Testis (tissue), 2 donors: ENCODE measurements around the gene MYRFL.

Source experiments
- POLR2A ChIP-seq: fragments of 450-650 bp; IDR thresholded peaks from one replicate; pipeline ENCODE4 v1.6.1; 2017; ENCODE audit warnings: antibody characterized with exemption, mild to moderate bottlenecking, moderate library complexity
- TF ChIP-seq, protein P1 (sequence below), 3 experiments: fragments of 450-650 bp in 2 of 3; fragments of 200-600 bp in 1 of 3; sonication (generic) in 1 of 3; IDR thresholded peaks; one replicate each; pipeline ENCODE4 v1.5.1; 2016 to 2019; ENCODE audit warnings: antibody characterized with exemption in 3 of 3, mild to moderate bottlenecking in 2 of 3, moderate library complexity in 1 of 3

DNA sequence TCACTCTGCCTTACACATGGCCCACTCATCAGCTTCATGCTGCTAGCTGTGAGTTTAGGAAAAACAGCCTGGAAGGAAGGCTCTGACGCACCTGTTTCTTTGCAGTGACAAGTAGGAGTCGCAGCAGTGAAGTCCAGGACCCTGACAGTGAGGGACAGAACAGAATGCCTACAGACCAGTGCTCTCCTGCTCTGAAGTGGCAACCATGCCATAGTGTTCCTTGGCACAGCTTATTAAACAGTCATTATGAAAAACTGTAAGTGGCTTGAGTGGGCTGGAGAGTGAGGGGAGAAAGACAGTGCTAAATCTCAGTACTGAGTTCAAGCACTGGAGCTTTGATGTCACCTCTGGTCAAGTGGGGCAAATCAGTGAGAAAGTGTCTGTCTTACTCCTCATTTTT lies 61.7 kb downstream of the MYRFL start:
- TF ChIP-seq, protein P1, sequence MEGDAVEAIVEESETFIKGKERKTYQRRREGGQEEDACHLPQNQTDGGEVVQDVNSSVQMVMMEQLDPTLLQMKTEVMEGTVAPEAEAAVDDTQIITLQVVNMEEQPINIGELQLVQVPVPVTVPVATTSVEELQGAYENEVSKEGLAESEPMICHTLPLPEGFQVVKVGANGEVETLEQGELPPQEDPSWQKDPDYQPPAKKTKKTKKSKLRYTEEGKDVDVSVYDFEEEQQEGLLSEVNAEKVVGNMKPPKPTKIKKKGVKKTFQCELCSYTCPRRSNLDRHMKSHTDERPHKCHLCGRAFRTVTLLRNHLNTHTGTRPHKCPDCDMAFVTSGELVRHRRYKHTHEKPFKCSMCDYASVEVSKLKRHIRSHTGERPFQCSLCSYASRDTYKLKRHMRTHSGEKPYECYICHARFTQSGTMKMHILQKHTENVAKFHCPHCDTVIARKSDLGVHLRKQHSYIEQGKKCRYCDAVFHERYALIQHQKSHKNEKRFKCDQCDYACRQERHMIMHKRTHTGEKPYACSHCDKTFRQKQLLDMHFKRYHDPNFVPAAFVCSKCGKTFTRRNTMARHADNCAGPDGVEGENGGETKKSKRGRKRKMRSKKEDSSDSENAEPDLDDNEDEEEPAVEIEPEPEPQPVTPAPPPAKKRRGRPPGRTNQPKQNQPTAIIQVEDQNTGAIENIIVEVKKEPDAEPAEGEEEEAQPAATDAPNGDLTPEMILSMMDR (IDR thresholded peaks at IDR 0.05), result no peak
- no peak for TF ChIP-seq POLR2A
